ENCODE data around the gene HOXC13.

Gene HOXC13

GRCh38 chr12:53938326-53939140, at the start of gene HOXC13:
Gene HOXC13, plus strand, starts transcription at chr12:53938831. Its CDS starts 76 bp downstream, at chr12:53938907.
- Histone ChIP-seq H3K4me1 (ENCODE audit: control insufficient read depth, low read length) (peaks cover 6% of the 10 kb centered on the region), H3K4me3 (ENCODE audit: low read length) (no peak within 1 kb of the TSS), H3F3A (ENCODE audit: control insufficient read depth, insufficient read depth) (no peaks in the 10 kb centered on the region), H4K20me1 (ENCODE audit: control insufficient read depth, insufficient read depth, low read depth, low read length) (no peaks in the 10 kb centered on the region), H3K9me2 (replicated peaks; ENCODE audit: control insufficient read depth, low read length) (no peaks in the 10 kb centered on the region), H3K9me3 (ENCODE audit: control insufficient read depth, insufficient read depth, low read length) (no peaks in the 10 kb centered on the region), H3K79me2 (ENCODE audit: control insufficient read depth, low read length) (no peaks in the 10 kb centered on the region), H3K27ac (ENCODE audit: low read depth, low read length) (no peak within 1 kb of the TSS), H3K4me2 (ENCODE audit: low read length) (peak within 1 kb of the TSS; percentile 38), H3K27me3 (ENCODE audit: control insufficient read depth, low read length) (peaks cover 72% of the 10 kb centered on the region), H3K36me3 (ENCODE audit: control insufficient read depth, low read length) (no peaks in the 10 kb centered on the region)
- no peak for TF ChIP-seq EZH2phosphoT487 (IDR thresholded peaks at IDR 0.05; ENCODE audit: borderline replicate concordance, low read length)
- no peak for TF ChIP-seq CTCF (IDR thresholded peaks at IDR 0.05; ENCODE audit: low read depth, low read length, poor library complexity, severe bottlenecking)

GRCh38 chr12:53890081-53890480, 48.5 kb upstream of the HOXC13 start:
- Histone ChIP-seq H3K9me2 (replicated peaks; ENCODE audit: control insufficient read depth, low read length) (no peaks in the 10 kb centered on the region), H3K4me1 (ENCODE audit: control insufficient read depth, low read length) (no peaks in the 10 kb centered on the region), H3K36me3 (ENCODE audit: control insufficient read depth, low read length) (no peaks in the 10 kb centered on the region), H3K27me3 (ENCODE audit: control insufficient read depth, low read length) (no peaks in the 10 kb centered on the region), H4K20me1 (ENCODE audit: control insufficient read depth, insufficient read depth, low read depth, low read length) (no peaks in the 10 kb centered on the region), H3K4me3 (ENCODE audit: low read length) (no peak overlapping the region), H3K4me2 (ENCODE audit: low read length) (no peak overlapping the region), H3F3A (ENCODE audit: control insufficient read depth, insufficient read depth) (no peaks in the 10 kb centered on the region), H3K79me2 (ENCODE audit: control insufficient read depth, low read length) (no peaks in the 10 kb centered on the region), H3K9me3 (ENCODE audit: control insufficient read depth, insufficient read depth, low read length) (no peaks in the 10 kb centered on the region), H3K27ac (ENCODE audit: low read depth, low read length) (no peak overlapping the region)
- TF ChIP-seq CTCF (IDR thresholded peaks at IDR 0.05; ENCODE audit: low read depth, low read length, poor library complexity, severe bottlenecking) (no peak), EZH2phosphoT487 (IDR thresholded peaks at IDR 0.05; ENCODE audit: borderline replicate concordance, low read length) (no peak)

GRCh38 chr12:53892762-53893395, 45.8 kb upstream of the HOXC13 start:
- Histone ChIP-seq H4K20me1 (ENCODE audit: control insufficient read depth, insufficient read depth, low read depth, low read length) (no peaks in the 10 kb centered on the region), H3K9me2 (replicated peaks; ENCODE audit: control insufficient read depth, low read length) (no peaks in the 10 kb centered on the region), H3K4me2 (ENCODE audit: low read length) (no peak overlapping the region)

More at GRCh38 chr12:53892762-53893395, 45.8 kb upstream of the HOXC13 start:
- no peaks in the 10 kb centered on the region for H3F3A ChIP-seq (ENCODE audit: control insufficient read depth, insufficient read depth)
- H3K36me3 ChIP-seq (ENCODE audit: control insufficient read depth, low read length): no peaks in the 10 kb centered on the region
- H3K9me3 ChIP-seq (ENCODE audit: control insufficient read depth, insufficient read depth, low read length): no peaks in the 10 kb centered on the region
- H3K4me3 ChIP-seq (ENCODE audit: low read length): no peak overlapping the region
- no peaks in the 10 kb centered on the region for H3K27me3 ChIP-seq (ENCODE audit: control insufficient read depth, low read length)
- no peaks in the 10 kb centered on the region; the same call in 1 of the 2 replicates for H3K4me1 ChIP-seq (ENCODE audit: control insufficient read depth, low read length)
- TF ChIP-seq EZH2phosphoT487 (IDR thresholded peaks at IDR 0.05; ENCODE audit: borderline replicate concordance, low read length): no peak
- TF ChIP-seq CTCF (IDR thresholded peaks at IDR 0.05; ENCODE audit: low read depth, low read length, poor library complexity, severe bottlenecking): no peak
- H3K27ac ChIP-seq (ENCODE audit: low read depth, low read length): no peak overlapping the region
- H3K79me2 ChIP-seq (ENCODE audit: control insufficient read depth, low read length): no peaks in the 10 kb centered on the region

All from DOHH2 (cell line).